ENCODE measurements around the gene PFDN1. TPM values are rescaled to one million over a fixed set of nuclear protein-coding genes. Genes with fewer than 3 reads are reported as not detected.

The PFDN1 gene
- total RNA-seq: 48.0 and 57.0 TPM in 2 replicates

GRCh38 chr5:140302786-140303639, at the start of gene PFDN1:
TSS of gene PFDN1 (minus strand) at chr5:140303101. CDS start at chr5:140303073, 28 bp downstream.

GRCh38 chr5:140346348-140347221, 43.7 kb upstream of the PFDN1 start, which contains the start of gene HBEGF:
TSS of gene HBEGF (minus strand) at chr5:140346603. CDS start at chr5:140346328, 275 bp downstream.

Other genes with a start within 250 kb of the PFDN1 start
- gene PURA, start 189.0 kb downstream of the PFDN1 start, total RNA-seq: 28.3 and 32.5 TPM in 2 replicates
- 10.4 and 14.4 TPM in 2 replicates for gene IGIP, start 177.2 kb downstream of the PFDN1 start, total RNA-seq
- 29.0 and 31.0 TPM in 2 replicates for gene CYSTM1, start 127.9 kb downstream of the PFDN1 start, total RNA-seq
- gene HBEGF, start 43.5 kb upstream of the PFDN1 start, total RNA-seq: 2.8 and 3.3 TPM in 2 replicates
- not detected in 2 replicates for gene SLC4A9, start 57.1 kb upstream of the PFDN1 start, total RNA-seq
- gene ANKHD1, start 98.7 kb upstream of the PFDN1 start, total RNA-seq: 62.4 and 72.9 TPM in 2 replicates
- 1.5 and 3.4 TPM in 2 replicates for gene EIF4EBP3, start 244.6 kb upstream of the PFDN1 start, total RNA-seq

All from hair follicle dermal papilla cell (primary cell).